ENCODE data around the gene BORCS6. TPM values are rescaled to one million over a fixed set of nuclear protein-coding genes. Genes with fewer than 3 reads are reported as not detected.
"Not testable (repeated sequence)": the region's sequence is repeated elsewhere in the genome, so short reads cannot be mapped to it uniquely, and the experiment has no call there.

The BORCS6 gene
- total RNA-seq, 1 donor, result 27.7 TPM

GRCh38 chr17:8175795-8176196, 14.2 kb downstream of the BORCS6 start:
- no peak for DNase-seq (ENCODE audit: low read depth in 2 of 3, low spot score in 2 of 3)

- DNase-seq (ENCODE audit: low read depth in 2 of 3, low spot score in 2 of 3), result no peak
These were observed 16.1 kb downstream of the BORCS6 start for GRCh38 chr17:8173871-8174322.

GRCh38 chr17:8173056-8173870, 16.7 kb downstream of the BORCS6 start:
- peak; percentile 79 to 96 (median 87) for DNase-seq (ENCODE audit: low read depth in 2 of 3, low spot score in 2 of 3)

- DNase-seq (ENCODE audit: low read depth in 2 of 3, low spot score in 2 of 3), result not testable (repeated sequence)
These were observed 19.8 kb downstream of the BORCS6 start for GRCh38 chr17:8170186-8170585.

- DNase-seq (ENCODE audit: low read depth in 2 of 3, low spot score in 2 of 3), result no peak
These were observed 22.5 kb downstream of the BORCS6 start for GRCh38 chr17:8167526-8167925.

- no peak for DNase-seq (ENCODE audit: low read depth in 2 of 3, low spot score in 2 of 3)
These were observed 23.2 kb downstream of the BORCS6 start for GRCh38 chr17:8166731-8167130.

- DNase-seq (ENCODE audit: low read depth in 2 of 3, low spot score in 2 of 3), result no peak
These were observed 25.2 kb downstream of the BORCS6 start for GRCh38 chr17:8164815-8165131.

GRCh38 chr17:8163978-8164814, 25.8 kb downstream of the BORCS6 start:
- peak in 2 of 3 donors; percentile 50 to 56 for DNase-seq (ENCODE audit: low read depth in 2 of 3, low spot score in 2 of 3)

GRCh38 chr17:8162997-8163977, 26.7 kb downstream of the BORCS6 start:
- no peak for DNase-seq (ENCODE audit: low read depth in 2 of 3, low spot score in 2 of 3)

- DNase-seq (ENCODE audit: low read depth in 2 of 3, low spot score in 2 of 3), result peak; percentile 68 to 80 (median 78)
These were observed 27.6 kb downstream of the BORCS6 start, which contains the start of gene VAMP2 for GRCh38 chr17:8162233-8162996. TSS of gene VAMP2 (minus strand) at chr17:8162948. CDS start at chr17:8162879, 69 bp downstream.

- DNase-seq (ENCODE audit: low read depth in 2 of 3, low spot score in 2 of 3), result no peak
These were observed 28.4 kb downstream of the BORCS6 start for GRCh38 chr17:8161289-8162232.

- DNase-seq (ENCODE audit: low read depth in 2 of 3, low spot score in 2 of 3), result no peak
These were observed 29.2 kb downstream of the BORCS6 start for GRCh38 chr17:8160741-8161221.

GRCh38 chr17:8160224-8160577, 29.8 kb downstream of the BORCS6 start:
- DNase-seq (ENCODE audit: low read depth in 2 of 3, low spot score in 2 of 3), result no peak

GRCh38 chr17:8159459-8160223, 30.3 kb downstream of the BORCS6 start:
- DNase-seq (ENCODE audit: low read depth in 2 of 3, low spot score in 2 of 3), result no peak

- no peak for DNase-seq (ENCODE audit: low read depth in 2 of 3, low spot score in 2 of 3)
These were observed 31.0 kb downstream of the BORCS6 start for GRCh38 chr17:8159032-8159400.

- peak; percentile 74 to 90 (median 83) for DNase-seq (ENCODE audit: low read depth in 2 of 3, low spot score in 2 of 3)
These were observed 31.5 kb downstream of the BORCS6 start for GRCh38 chr17:8158267-8159031.

Data from hematopoietic multipotent progenitor cell (in vitro differentiated cells).